Left kidney (tissue), 1 donor: Measurements from ENCODE around the gene PDK4. TPM values are rescaled to one million over a fixed set of nuclear protein-coding genes. Genes with fewer than 3 reads are reported as not detected.

ENCODE experiments used
- polyA plus RNA-seq: library from polyadenylated mRNA; unstranded; fragments of 120-200 nt; gene quantifications from one replicate; pipeline ENCODE4 v1.2.1, GENCODE V29; 2013; ENCODE audit not compliant: insufficient read length

PDK4 gene
- polyA plus RNA-seq, 1 donor = 17.4 TPM

Other genes starting within 250 kb of the PDK4 start
- gene PON3, start 200.1 kb downstream of the PDK4 start, polyA plus RNA-seq = 2.5 TPM
- gene PON2, start 161.5 kb downstream of the PDK4 start, polyA plus RNA-seq = 265 TPM
- gene ASB4, start 110.6 kb downstream of the PDK4 start, polyA plus RNA-seq = 0.10 TPM
- 0.98 TPM for gene DYNC1I1, start 176.0 kb upstream of the PDK4 start, polyA plus RNA-seq